Measurements from ENCODE around the gene PPP1R12B.
"Not testable (repeated sequence)": the region's sequence is repeated elsewhere in the genome, so short reads cannot be mapped to it uniquely, and the experiment has no call there.

- not testable (repeated sequence) for TF ChIP-seq EZH2phosphoT487, CTCF (IDR thresholded peaks at IDR 0.05)
These were observed 4.2 kb downstream of the PPP1R12B start for GRCh38 chr1:202352583-202353197.

Measured in neural progenitor cell (in vitro differentiated cells).